ENCODE measurements around the gene C5.

- TF ChIP-seq CTCF (IDR thresholded peaks at IDR 0.05; ENCODE audit: low read length) (no peak), EZH2phosphoT487 (IDR thresholded peaks at IDR 0.05; ENCODE audit: low read length) (no peak)
Observed at GRCh38 chr9:120925535-120926396, 124.3 kb downstream of the C5 start.

Measured in MM.1S (cell line).